ENCODE data around the gene KCNJ2.

- no peak for TF ChIP-seq CTCF (IDR thresholded peaks at IDR 0.05)
- TF ChIP-seq EZH2 (IDR thresholded peaks at IDR 0.05; ENCODE audit: borderline replicate concordance, insufficient read depth, low read depth, low read length, poor library complexity, severe bottlenecking) = no peak
Measured at GRCh38 chr17:70190959-70191805, 21.9 kb downstream of the KCNJ2 start.
